GM18870 (cell line): ENCODE results near the gene RNF146.
"Not testable (repeated sequence)": the region's sequence is repeated elsewhere in the genome, so short reads cannot be mapped to it uniquely, and the experiment has no call there.

Experiments used
- ATAC-seq: cut with Tn5 transposase; IDR thresholded peaks from one replicate; pipeline ENCODE4 v1.9.1; 2021; ENCODE audit warnings: moderate library complexity; ENCODE audit not compliant: unreplicated experiment

Gene RNF146

DNA sequence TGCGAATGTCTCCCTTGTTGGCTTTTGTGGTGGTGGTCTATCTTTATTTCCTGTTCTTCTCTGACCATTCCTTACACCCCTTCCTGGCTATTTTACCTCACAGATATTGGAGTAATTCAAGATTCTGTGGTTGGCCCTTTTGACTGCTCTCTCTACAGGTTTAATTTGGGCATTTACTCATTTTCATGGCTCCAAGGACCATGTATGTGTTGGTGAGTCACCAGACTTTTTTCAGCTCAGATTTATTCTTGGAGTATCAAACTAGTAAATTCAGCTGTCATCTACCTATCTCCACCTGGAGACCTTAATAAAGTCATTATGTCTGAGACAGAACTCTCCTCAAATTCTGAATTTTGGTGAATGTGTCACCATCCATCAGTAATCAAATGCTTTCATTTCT lies 15.5 kb downstream of the RNF146 start:
- no peak for ATAC-seq

DNA sequence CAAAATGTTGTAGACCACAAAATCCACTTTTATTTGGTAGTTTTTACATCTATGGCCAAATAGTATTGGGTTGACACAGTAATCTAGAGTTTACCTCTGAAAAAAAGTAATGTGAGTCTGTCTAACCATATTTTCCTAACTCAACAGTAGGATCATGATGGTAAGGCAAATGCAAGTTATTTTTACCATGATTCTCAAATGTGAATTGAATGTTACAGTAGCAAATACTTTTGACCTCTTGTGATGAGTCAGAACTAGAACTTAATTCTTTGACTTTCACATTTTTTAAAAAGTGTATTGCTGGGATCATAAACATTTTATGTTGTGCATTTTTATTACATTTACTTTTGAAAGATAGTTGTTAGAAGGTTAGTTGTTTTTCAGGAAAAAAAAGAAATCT lies 22.0 kb downstream of the RNF146 start:
- peak; percentile 22 for ATAC-seq

DNA sequence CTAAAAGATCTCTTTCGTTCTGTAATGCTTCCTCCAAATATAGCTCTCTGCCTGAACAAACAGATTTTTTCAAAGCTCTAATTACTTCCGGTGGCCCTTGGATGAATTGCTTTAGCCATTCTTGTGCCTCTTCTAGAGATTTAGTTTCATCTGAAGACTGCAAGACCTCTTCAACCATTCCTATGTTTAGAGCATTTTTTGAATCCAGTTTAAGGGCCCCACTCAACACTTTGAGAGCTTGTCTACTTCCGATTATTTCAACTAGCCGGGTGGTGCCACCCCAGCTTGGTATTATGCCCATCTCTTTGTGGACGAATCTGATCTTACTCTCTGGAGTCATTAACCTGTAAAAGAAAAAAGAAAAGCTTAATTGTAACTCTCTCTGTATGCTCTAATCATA lies 23.3 kb downstream of the RNF146 start:
- no peak for ATAC-seq

DNA sequence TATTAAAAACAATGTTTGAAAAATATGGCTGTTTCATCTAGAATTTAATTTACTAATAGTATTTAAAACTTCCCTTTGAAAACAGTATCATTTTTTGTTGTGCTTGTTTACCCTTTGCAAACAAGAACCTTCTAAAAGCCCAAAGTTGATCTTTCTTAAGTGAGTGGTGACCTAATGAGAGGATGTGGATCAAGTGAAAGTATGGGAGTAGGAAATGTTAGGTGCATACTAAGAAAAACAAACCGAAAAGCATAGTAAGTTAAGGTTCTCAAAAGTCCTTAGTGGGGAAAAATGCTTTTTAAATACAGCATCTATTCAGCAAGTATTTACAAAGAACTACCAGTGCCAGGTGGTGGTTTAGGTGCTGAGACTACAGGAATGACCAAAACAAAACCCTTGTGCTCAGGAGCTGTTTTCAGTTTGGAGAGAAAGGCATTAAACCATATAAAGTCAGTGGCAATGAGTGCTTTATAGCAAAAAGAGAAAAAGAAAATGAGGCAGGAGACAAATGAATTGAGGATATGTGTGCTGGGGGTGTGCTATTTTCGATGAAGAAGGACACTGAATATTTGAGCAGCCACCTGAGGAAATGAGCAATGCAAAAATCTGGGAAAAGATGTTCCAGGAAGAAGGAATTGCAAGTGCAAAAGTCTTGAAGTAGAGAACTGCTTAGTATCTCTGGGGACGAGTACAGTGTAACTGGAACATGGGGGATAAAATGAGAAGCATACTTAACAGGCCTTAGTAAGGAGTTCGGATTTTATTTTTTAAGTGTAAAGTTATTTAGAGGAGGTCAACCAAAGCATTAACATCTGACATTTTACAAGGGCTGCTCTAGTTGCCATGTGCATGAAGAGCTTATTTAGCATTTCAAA lies 24.0 kb downstream of the RNF146 start:
- ATAC-seq, result peak; percentile 36

DNA sequence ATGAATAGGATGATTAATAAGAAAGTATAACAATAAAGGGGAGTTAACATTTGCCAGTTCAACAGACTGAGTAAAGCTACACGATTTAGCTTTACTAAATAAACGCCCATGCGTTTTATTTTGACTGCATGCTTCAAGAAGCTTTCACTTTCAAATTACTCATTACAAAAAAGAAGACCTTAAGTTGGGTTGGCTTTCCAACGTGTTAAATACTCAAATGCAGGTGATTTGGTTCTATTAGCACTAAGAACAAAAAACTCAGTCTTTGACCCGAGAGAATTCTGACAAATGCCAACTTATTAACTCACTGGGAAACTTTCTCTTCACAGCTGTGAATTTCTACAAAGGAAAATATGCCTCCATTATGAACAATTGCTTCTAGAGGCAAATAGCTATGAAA lies 24.8 kb downstream of the RNF146 start:
- peak; percentile 86 for ATAC-seq

DNA sequence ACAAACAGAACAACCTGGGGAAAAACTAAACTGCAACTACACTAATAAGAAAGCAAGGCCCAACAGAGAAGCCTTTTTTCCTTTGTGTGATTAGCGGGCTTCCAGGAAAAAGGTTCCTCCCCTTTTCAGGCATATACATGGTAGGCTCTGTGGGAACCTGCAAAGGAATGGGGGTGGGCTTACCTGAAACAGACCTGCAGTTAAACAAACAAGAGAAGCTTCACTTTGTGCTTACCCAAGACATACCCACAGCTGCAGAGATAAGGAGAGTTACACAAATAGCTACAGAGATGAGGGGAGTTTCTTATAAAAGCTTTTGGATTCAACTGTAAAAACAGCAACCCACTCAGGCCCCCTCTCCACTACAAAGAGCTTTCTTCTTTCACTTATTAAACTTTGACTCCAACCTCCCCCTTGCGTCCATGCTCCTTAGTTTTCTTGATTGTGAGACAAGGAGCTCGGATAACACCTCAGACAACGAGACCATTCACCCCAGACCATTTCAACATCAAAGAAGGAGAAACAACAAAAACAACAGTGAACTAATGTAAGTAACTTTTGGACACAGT lies 30.9 kb downstream of the RNF146 start:
- no peak for ATAC-seq

DNA sequence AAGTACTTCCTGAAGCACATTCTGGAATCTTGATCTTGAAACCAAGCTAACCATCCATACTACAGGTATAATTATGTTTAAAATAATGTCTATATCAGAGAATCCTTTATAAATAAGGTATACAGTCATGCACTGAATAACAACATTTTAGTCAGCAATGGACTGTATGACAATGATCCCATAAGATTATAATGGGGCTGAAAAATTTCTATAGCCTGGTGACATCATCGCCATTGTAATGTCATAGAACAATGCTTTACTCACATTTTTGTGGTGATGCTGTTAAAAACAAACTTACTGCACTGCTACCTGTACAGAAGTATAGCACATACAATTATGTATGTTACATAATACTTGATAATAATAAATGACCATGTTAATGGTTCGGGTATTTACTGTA lies 31.8 kb downstream of the RNF146 start:
- ATAC-seq, result no peak

DNA sequence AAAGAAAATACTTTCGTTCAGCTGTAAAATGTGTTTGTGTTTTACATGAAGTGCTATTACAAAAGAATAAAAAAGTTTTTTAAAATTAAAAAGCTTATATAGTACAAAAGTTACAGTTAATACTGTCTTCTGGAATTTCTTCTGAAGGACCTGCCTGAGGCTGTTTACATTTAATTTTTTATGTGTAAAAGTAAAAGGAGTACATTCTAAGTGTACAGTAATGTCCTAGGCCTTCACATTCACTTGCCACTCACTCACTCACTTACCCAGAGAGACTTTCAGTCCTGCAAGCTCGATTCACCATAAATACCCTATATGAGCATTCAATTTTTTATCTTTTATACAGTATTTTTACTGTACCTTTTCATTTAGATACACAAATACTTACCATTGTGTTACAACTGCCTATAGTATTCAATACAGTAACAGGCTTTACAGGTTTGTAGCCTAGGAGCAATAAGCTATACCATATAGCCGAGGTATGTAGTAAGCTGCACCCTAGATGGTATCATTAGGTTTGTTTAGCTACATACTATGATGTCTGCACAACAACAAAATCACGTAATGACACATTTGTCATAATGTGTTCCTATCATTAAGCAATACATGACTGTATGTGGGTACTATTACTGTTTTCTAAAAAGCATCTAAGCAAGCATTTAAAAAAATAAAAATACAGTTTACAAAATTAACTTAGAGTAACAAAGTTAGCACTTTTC lies 33.0 kb downstream of the RNF146 start:
- ATAC-seq, result no peak

DNA sequence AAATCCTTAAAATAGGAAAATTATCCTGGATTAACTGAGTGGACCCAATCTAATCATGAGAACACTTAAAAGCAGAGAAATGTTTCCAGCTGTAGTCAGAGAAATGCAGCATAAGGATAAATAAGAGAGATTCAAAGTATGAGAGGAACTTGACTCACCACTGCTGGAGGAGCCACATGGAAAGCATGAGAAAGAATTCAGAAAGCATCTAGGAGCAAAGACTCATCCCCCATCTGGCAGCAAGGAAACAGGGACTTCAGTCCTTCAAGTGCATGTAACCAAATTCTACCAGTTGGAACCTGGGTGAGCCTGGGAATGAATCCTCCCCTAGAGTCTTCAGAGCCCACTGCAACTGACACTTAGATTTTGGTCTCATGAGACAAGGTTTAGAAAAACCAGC lies 33.7 kb downstream of the RNF146 start:
- no peak for ATAC-seq

DNA sequence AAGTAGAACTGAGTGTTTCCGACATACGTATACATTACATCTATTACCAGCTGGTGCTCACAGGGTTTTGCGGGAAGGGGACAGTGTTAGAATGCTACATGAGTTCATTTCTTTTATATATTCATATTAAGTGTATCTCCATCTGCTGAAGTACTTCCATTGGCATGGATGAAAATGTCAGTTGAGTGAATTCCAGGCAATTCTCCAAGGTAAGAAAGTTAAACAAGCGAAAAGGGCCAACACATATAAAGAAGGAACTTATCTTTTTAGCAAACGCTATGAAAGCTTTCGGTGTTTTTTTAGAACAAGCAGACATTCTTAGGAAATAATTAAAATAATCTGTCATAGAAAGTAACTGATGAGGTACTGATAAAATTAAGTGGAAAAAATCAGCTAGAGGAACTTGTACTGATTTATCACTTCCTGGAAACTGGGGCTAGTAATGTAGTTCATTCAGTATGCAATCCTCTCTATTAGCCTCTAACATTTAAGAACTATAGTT lies 34.6 kb downstream of the RNF146 start:
- ATAC-seq, result no peak

DNA sequence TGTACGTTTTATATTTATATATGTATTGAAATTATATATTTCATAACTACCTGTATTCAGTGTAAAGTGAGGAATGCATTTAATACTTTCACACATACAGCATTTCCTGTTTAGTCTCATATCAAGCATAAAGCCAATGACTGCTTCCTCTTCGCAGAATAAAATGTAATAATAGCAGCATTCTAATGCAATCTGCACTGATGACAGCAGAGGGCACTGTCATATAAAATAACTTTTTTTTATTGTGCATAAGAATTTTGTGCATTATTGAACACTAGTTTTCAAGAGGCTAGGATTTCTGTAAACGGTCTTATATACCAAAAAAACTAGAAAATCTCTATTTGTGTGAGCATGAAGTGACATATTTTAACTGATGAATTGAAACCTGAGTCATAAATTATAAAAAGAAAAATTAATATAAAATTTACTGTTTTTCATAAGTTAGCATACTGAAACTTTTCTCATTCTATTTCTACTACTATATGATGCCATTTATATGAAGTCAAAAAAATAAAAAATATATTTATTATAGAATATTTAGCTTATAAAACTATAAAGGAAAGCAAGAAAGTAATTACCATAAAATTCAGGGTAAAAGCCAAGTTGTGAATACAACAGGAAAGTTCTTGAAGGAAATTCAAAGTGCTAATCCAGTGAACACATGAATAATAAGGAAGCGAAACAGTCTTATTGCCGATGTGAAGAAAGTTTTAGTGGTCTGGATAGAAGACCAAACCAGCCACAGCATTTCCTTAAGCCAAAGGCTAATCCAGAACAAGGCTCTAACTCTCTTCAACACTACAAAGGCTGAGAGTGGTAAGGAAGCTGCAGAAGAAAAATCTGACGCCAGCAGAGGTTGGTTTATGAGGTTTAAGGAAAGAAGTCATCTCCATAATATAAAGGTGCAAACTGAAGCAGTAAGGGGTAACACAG lies 36.3 kb downstream of the RNF146 start:
- peak; percentile 82 for ATAC-seq

DNA sequence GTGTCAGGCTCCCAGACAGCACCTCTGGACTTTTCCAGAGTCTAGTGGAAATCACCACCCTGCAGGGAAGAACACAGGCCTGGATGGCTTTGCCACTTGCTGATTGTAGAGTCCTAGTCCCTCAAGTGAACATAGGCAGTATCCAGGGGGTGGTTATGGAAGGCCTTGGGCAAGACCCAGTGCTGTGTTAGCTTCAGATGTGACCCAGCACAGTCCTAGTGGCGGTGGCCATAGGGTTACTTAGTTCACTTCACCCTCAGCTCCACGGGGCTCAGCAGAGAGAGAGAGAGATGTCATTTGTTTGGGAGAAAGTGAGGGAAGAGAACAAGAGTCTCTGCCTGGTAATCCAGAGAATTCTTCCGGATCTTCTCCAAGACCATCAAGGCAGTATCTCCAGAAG lies 37.3 kb downstream of the RNF146 start:
- no peak for ATAC-seq

DNA sequence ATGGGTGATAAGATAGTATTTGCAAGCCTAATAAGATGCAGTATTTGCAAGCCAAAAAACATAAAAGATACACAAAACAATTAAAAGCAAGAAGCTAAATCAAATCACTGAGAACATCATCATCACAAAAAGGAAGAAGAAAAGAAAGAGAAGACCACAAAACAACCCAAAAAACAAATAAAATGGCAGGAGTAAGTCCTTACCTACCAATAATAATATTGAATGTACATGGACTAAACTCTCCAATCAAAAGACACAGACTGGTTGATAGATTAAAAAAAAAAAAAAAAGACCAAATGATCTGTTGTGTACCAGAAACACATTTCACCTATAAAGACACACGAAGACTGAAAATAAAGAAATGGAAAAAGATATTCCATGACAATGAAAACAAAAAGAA lies 39.1 kb downstream of the RNF146 start:
- ATAC-seq, result no peak

DNA sequence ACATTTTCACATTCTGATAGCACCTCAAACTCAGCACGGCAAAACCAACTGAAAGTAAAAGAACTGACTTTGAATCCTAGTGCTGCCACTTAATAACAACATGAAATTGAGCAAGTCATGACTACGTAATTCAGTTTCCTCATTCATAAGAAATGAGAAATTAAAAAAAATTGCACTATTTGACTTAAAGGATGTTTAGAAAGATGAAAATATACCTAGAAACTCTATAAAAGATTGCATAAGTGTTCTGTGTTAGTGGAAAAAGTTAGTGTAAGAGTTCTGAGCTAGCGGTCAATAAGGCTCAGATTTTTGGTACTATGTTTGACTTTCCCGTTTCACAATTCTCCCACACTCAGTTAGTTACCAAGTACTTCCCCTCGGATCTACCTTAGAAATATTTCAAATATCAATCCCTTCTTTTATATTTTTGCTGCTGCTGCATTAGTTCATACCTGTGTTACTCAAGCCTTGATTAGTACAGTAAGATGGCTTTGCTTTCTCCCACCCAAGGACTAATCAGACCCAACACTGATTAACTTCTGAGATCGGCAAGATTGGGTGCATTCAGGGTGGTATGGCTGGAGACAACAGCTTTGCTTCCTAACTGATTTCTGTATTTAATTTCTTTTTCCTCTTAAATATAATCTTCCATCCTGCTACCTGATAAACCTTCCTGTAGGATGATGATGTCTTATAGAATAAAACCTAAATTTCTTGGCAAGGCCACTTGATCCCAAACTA lies 50.9 kb downstream of the RNF146 start:
- ATAC-seq, result no peak

DNA sequence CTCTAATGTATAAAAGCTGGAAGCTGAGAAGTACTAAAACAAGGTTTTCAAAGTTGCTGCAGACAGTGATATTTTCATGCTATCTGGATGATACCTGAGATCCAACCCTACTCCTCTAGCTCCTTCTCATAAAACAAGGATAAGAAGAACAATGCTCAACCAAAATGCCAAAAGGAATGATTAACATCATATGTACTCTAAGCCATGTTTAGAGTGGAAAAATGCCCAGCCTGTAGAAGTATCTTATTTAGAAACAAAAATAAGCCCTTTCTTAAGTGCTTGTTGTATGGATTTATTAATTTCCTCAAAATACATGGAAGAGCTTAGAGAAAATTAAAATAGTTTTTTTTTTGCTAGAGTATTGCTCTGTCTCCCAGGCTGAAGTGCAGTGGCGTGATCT lies 53.0 kb downstream of the RNF146 start:
- ATAC-seq, result no peak

DNA sequence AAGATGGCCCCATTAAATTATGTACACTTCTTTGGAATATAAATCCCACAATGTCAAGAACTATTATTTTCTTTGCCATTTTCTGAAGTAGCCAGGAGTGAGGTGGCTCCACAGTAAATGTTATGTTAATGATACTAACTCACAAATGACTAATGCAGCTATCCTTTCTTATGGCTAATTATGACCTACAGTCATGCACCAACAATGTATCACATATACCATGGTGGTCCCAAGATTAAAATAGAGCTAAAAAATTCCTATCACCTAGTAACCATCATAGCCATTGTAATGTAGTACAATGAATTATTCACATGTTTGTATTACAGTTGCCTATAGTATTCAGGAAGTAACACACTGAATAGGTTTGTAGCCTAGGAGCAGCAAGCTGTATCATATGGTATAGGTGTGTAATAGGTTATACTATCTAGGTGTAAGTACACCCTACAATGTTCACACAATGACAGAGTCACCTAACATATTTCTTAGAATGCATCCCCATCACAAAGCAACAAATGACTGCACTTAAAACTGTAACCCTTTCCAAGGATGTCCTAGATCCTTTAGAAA lies 61.5 kb downstream of the RNF146 start:
- ATAC-seq, result no peak

DNA sequence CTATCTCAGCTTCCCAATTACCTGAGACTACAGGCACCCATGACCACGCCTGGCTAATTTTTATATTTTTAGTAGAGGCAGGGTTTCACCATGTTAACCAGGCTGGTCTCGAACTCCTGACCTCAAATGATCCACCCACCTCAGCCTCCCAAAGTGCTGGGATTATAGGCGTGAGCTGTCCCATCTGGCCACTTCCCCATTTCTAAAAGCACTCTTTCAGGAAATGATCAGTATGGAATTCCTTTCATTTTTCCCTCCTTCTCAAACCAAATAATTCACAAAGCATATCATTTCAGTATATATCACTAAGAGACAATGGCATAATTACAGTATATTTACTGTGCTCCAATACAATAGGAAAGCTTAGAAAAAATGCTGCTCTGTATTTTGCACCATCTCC lies 64.6 kb downstream of the RNF146 start:
- ATAC-seq, result not testable (repeated sequence)

DNA sequence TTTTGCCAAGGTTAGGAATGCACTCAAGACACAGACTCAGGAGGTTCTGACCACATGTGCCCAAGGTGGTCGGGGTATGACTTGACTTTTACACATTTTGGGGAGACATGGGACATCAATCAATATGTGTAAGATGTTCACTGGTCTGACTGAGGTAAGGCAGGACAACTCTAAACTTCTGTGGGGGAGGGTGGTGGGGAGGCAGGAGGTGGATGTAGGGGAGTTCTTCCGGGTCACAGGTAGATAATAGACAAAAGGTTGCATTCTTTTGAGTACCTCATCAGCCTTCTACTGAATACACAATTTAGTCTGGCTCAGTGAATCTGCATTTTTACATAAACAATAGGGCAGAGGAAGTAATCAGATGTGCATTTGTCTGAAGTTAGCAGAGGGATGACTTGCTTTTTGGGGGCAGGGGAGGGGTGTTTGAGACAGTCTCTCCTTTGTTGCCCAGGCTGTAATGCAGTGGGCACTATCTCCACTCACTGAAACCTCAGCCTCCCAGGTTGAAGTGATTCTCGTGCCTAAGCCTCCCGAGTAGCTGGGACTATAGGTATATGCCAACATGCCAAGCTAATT lies 65.8 kb downstream of the RNF146 start:
- ATAC-seq, result no peak
